Activated T-helper 1 cell treated with anti-CD3 and anti-CD28 coated beads, Interleukin-2, amount 50 U/mL, for 16 hours (primary cell): Measurements from ENCODE around the gene MRC1.
"Not testable (repeated sequence)": the region's sequence is repeated elsewhere in the genome, so short reads cannot be mapped to it uniquely, and the experiment has no call there.

Source experiments
- DNase-seq, 2 donors: peaks; one replicate each; pipeline ENCODE4 v3.0.0-alpha.2; 2020; ENCODE audit warnings: low read depth in 1 of 2, low spot score in 1 of 2

The MRC1 gene

GRCh38 chr10:17904564-17904963 lies 95.4 kb downstream of the MRC1 start:
- no peak for DNase-seq

GRCh38 chr10:17905491-17905890 lies 96.3 kb downstream of the MRC1 start:
- DNase-seq, result no peak

- DNase-seq, result no peak
Observed at GRCh38 chr10:17906002-17906401, 96.9 kb downstream of the MRC1 start.

DNA sequence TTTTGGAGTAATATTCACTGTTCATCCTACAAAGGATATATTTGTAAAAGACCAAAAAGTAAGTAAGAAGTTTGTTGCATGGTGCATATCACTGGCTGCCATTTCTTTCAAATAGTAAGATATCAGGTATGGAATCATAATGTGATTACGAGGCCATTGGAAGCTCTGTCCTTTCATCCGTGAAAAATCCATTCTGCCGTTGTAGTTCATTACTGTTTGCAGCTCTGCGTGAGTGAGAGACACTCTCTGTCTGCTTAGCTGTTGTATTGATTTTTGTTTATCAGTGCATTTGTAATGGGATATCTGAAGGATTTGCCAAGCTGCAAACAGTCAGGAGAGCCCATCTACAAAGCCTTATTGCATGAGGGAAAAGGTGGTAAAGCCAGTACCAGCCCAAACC lies 98.5 kb downstream of the MRC1 start:
- DNase-seq, result no peak

DNA sequence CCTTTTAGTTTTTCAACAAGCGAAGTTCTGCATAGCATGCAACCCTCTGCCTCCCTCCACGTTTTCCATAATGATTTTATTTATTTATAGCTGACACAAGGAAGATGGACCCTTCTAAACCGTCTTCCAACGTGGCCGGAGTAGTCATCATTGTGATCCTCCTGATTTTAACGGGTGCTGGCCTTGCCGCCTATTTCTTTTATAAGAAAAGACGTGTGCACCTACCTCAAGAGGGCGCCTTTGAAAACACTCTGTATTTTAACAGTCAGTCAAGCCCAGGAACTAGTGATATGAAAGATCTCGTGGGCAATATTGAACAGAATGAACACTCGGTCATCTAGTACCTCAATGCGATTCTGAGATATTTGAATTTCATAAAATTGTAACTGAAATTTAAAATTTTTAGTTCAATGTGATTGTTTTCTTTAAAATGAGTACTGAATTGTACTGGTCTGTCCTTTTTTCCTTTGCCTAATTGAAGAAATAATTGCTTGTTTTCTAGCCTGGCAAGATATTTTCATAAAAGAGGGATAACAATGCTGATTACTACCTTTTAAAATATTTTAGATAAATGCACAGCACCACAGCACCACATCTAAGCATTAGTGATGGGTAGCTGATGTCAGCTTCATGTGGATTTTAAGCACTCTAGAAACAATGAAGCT lies 101.1 kb downstream of the MRC1 start:
- no peak for DNase-seq

GRCh38 chr10:17912754-17913153 lies 103.6 kb downstream of the MRC1 start:
- no peak for DNase-seq

DNA sequence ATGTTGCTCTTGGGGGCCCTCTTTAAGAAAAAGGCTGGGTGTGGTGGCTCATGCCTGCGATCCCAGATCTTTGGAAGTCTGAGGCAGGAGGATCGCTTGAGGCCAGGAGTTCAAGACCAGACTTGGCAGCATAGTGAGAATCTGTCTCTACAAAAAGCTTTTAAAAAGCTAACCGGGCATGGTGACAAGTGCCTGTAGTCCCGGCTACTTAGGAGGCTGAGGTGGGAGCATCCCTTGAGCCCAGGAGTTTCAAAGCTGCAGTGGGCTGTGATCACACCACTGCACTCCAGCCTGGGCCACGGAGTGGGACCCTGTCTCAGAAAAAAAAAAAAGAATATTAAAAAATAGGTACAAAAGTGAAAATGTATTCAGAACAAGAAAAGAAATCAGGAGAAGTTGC lies 104.5 kb downstream of the MRC1 start:
- DNase-seq, result no peak

GRCh38 chr10:17914169-17915045 lies 105.3 kb downstream of the MRC1 start:
- no peak for DNase-seq

GRCh38 chr10:17915181-17915580 lies 106.0 kb downstream of the MRC1 start:
- DNase-seq, result no peak

DNA sequence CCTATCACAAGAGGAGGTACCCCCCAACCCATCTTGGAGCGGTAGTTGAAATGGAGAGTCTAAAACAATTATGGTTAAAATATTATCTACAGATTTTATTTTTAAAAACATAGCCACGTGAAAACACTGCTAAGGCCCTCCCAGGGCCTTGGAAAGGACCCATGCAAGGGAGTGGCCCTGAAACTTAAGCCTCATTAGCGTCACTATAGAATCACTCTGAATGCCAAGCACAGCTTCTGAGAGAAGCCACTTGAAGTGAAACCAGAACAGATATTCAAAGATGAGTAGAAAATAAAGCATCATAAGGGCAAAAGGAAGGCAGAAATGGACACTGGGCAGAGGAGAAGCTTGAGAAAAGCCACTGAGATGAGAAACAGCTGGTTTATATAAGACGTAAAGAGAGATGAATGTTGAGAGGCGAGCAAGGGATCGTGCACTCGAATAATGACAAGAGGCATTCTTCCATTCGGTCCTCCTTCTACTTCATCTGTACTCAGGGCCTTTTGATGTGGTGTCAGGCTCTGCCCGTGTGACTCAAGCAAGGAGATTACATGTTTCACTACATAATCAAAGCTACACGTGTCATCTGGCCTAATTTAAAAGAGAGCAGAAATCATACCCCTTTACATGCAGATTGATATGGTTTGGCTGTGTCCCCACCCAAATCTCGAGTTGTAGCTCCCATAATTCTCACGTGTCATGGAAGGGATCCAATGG lies 109.2 kb downstream of the MRC1 start:
- DNase-seq, result no peak

DNA sequence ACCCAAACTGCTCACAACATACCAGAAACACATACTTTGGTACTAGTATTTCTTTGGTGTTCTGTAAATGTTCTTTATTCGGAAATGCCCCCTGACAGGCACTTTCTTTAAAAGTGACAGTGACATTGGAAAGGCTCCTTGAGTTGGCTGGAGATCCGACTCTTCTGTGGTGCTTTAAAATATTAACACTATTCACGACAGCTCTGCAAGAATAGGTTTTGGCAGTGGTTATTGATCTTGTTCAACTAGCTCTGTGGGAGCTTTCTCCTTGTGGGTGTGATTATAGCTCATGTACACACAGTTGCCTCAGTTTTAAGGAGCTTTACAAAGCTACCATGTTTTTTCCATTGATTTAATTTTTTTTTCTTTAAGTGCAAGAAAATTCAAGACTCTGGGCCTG lies 112.2 kb downstream of the MRC1 start:
- no peak for DNase-seq

DNA sequence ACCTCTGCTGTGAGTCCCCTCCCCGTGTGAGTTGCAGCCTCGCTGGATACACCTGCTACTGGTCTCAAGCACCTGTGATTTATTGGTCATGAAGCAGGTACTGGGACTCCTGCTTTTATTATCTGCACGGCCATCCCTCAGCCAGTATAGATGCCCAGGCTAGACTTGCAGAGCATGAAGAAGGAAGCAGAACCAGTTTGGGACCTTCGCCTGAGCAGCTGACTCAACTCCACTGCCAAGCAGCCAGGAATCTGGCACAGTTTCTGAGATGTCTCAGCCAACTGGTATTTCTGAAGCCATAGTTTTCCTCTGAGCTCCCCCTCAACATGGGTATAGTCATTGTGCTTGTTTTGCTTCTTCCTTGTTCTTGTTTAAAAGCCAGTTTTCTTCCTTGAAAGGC lies 114.6 kb downstream of the MRC1 start:
- DNase-seq, result no peak

GRCh38 chr10:17943033-17943745 lies 134.0 kb downstream of the MRC1 start:
- DNase-seq, result no peak

DNA sequence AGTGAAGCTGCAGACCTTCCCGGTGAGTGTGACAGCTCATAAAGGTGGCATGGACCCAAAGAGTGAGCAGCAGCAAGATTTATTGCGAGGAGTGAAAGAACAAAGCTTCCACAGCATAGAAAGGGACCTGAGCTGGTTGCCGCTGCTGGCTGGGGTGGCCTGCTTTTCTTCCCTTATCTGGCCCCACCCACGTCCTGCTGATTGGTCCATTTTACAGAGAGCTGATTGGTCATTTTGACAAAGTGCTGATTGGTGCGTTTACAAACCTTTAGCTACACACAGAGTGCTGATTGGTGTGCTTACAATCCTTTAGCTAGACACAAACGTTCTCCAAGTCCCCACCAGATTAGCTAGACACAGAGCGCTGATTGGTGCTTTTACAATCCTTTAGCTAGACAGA lies 141.1 kb downstream of the MRC1 start:
- not testable (repeated sequence) for DNase-seq

DNA sequence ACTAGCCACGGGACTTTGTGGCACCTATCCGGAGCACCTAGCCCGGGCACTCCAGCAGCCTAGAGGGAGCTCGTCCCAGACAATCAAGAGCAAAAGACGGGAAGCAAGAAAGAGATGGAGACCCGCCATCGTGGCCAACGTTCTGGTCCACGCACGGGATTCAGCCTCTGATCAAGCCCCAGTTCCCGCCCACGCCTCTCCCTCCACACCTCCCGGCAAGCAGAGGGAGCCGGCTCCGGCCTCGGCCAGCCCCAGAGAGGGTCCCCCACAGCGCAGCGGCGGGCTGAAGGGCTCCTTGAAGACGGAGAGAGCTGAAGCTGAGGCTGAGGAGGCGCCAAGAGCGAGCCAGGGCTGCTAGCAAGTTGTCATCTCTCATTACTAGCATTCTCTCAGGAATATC lies 141.6 kb downstream of the MRC1 start:
- DNase-seq, result no peak

GRCh38 chr10:17951868-17952371 lies 142.8 kb downstream of the MRC1 start, which contains the start of gene SLC39A12:
Gene SLC39A12, plus strand, starts transcription at chr10:17951918. Its CDS starts 1,359 bp downstream, at chr10:17953277.
- no peak for DNase-seq

- DNase-seq, result not testable (repeated sequence)
Observed at GRCh38 chr10:17954372-17954771, 145.2 kb downstream of the MRC1 start.

GRCh38 chr10:17954861-17955260 lies 145.7 kb downstream of the MRC1 start:
- no peak for DNase-seq

GRCh38 chr10:17958049-17958448 lies 148.9 kb downstream of the MRC1 start:
- DNase-seq, result no peak

- no peak for DNase-seq
Observed at GRCh38 chr10:17959870-17960269, 150.7 kb downstream of the MRC1 start.
